Measurements from ENCODE around the gene LHX6.

Gene LHX6

DNA sequence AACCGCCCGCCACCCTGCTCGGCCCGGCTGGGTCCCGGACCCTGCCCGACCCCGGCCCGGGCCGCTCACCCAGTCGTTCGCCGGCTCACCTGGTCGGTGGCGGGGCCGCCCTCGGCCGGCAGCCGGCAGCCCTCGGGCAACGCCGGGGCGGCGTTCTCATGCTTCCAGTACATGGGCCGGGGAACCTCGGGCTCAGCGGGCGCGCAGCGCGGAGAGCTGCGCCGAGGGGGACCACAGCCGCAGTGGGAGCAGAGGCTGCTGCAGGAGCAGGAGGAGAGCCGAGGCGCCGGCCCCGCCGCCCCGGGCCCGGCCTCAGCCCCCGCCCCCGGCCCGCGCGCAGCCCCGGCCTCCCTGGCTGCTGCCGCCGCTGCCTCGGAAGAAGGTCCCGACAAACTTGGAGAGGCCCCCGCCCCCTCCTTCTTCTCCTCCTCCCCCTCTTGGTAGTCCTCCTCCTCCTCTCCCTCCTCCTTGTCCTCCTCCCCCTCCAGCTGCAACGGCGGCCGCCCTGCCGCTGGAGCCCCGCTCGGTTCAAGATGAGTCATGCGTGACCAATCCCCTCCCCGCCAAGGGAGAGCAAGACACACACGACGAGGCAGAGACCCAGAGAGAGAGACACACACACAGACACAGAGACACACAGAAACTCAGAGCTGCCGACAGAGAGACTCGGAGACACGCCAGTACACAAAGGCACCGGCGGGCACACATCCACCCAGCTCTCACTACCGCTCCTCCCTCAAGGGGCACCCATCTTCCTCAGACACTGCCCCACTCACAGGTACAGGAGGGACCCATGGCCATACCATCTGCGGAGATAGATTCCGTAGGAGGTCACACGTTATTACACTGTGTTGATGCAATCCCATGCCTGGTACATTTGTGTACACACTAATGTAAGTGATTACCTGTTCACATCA, at the start of gene LHX6:
Gene LHX6, minus strand, starts transcription at position 390 of the 917 bp plus-strand sequence. Its CDS starts 217 bp downstream, at position 173.
- no peak for DNase-seq (ENCODE audit: low read depth)
- no peak for TF ChIP-seq CTCF (IDR thresholded peaks at IDR 0.05; ENCODE audit: control insufficient read depth, insufficient read depth, low read depth, low read length, missing control alignments)
- no peak within 1 kb of the TSS; the same call in 1 of the 2 replicates for H3K4me3 ChIP-seq (ENCODE audit: control insufficient read depth, low read depth, low read length)

GRCh38 chr9:122277285-122277897, 48.6 kb upstream of the LHX6 start:
- TF ChIP-seq CTCF (IDR thresholded peaks at IDR 0.05; ENCODE audit: control insufficient read depth, insufficient read depth, low read depth, low read length, missing control alignments): no peak
- no peak overlapping the region for H3K4me3 ChIP-seq (ENCODE audit: control insufficient read depth, low read depth, low read length)
- no peak for DNase-seq (ENCODE audit: low read depth)

- DNase-seq (ENCODE audit: low read depth): no peak
- no peak overlapping the region for H3K4me3 ChIP-seq (ENCODE audit: control insufficient read depth, low read depth, low read length)
- no peak for TF ChIP-seq CTCF (IDR thresholded peaks at IDR 0.05; ENCODE audit: control insufficient read depth, insufficient read depth, low read depth, low read length, missing control alignments)
Observed at GRCh38 chr9:122276096-122276495, 47.3 kb upstream of the LHX6 start.

- no peak for TF ChIP-seq CTCF (IDR thresholded peaks at IDR 0.05; ENCODE audit: control insufficient read depth, insufficient read depth, low read depth, low read length, missing control alignments)
- no peak for DNase-seq (ENCODE audit: low read depth)
Observed at GRCh38 chr9:122274055-122274454, 45.3 kb upstream of the LHX6 start.

GRCh38 chr9:122268041-122268814, 39.5 kb upstream of the LHX6 start:
- H3K4me3 ChIP-seq (ENCODE audit: control insufficient read depth, low read depth, low read length): no peak overlapping the region
- no peak for TF ChIP-seq CTCF (IDR thresholded peaks at IDR 0.05; ENCODE audit: control insufficient read depth, insufficient read depth, low read depth, low read length, missing control alignments)
- DNase-seq (ENCODE audit: low read depth): no peak

More at GRCh38 chr9:122274055-122274454, 45.3 kb upstream of the LHX6 start:
- no peak overlapping the region for H3K4me3 ChIP-seq (ENCODE audit: control insufficient read depth, low read depth, low read length)

- peak; percentile 17 for TF ChIP-seq CTCF (IDR thresholded peaks at IDR 0.05; ENCODE audit: control insufficient read depth, insufficient read depth, low read depth, low read length, missing control alignments)
- DNase-seq (ENCODE audit: low read depth): no peak
- H3K4me3 ChIP-seq (ENCODE audit: control insufficient read depth, low read depth, low read length): peak overlapping the region; percentile 91
Observed at GRCh38 chr9:122265149-122265915, 36.6 kb upstream of the LHX6 start.
